ENCODE measurements around the gene NINJ2. TPM values are rescaled to one million over a fixed set of nuclear protein-coding genes. Genes with fewer than 3 reads are reported as not detected.

NINJ2 gene
- total RNA-seq, 4 donors from 2014 or later, result 0.78 to 9.0 (median 5.2) TPM

GRCh38 chr12:569803-570434 is 93.3 kb downstream of the NINJ2 start:
- no peaks in the 10 kb centered on the region for H3K36me3 ChIP-seq
- peak overlapping the region; percentile 41 to 74 for H3K4me3 ChIP-seq
- H3K27ac ChIP-seq, result peak overlapping the region; percentile 79 to 94 (median 89)
- peaks cover 0 to 40% (median 6%) of the 10 kb centered on the region in 3 donors for H3K4me1 ChIP-seq
- 0% methylated on average over 5 of the region's 44 CpGs; no CpG with 5 or more reads in 1 of the 2 donors for WGBS, 2 donors (ENCODE audit: low coverage in 1 of 2)
- H3K9me3 ChIP-seq, result no peaks in the 10 kb centered on the region
- H3K27me3 ChIP-seq, result no peaks in the 10 kb centered on the region
- TF ChIP-seq CTCF (IDR thresholded peaks at IDR 0.05), result peak in 3 of 4 experiments; percentile 95 to 97 (median 96)
- TF ChIP-seq POLR2AphosphoS5 (IDR thresholded peaks at IDR 0.05), result peak; percentile 34
- no peak for TF ChIP-seq EP300 (IDR thresholded peaks at IDR 0.05)
- TF ChIP-seq POLR2A (IDR thresholded peaks at IDR 0.05), result no peak
- peak; percentile 81 for ATAC-seq

- peaks cover 0 to 34% (median 6%) of the 10 kb centered on the region in 3 donors for H3K4me1 ChIP-seq
- peak overlapping the region in 3 of 4 donors; percentile 86 to 94 (median 92) for H3K27ac ChIP-seq
- 66 to 95% methylated on average over 4 to 6 of the region's 6 CpGs for WGBS, 2 donors (ENCODE audit: low coverage in 1 of 2)
- ATAC-seq, result no peak
- no peaks in the 10 kb centered on the region for H3K9me3 ChIP-seq
- H3K36me3 ChIP-seq, result no peaks in the 10 kb centered on the region
- no peak for TF ChIP-seq CTCF (IDR thresholded peaks at IDR 0.05)
- TF ChIP-seq POLR2AphosphoS5 (IDR thresholded peaks at IDR 0.05), result no peak
- TF ChIP-seq POLR2A (IDR thresholded peaks at IDR 0.05), result no peak
- TF ChIP-seq EP300 (IDR thresholded peaks at IDR 0.05), result no peak
- H3K4me3 ChIP-seq, result peak overlapping the region in 1 of 2 donors; percentile 74
- H3K27me3 ChIP-seq, result no peaks in the 10 kb centered on the region
Observed at GRCh38 chr12:569091-569676, 94.1 kb downstream of the NINJ2 start.

- no peak overlapping the region for H3K4me3 ChIP-seq
- H3K27ac ChIP-seq, result no peak overlapping the region
- TF ChIP-seq EP300 (IDR thresholded peaks at IDR 0.05), result no peak
- TF ChIP-seq POLR2A (IDR thresholded peaks at IDR 0.05), result no peak
- TF ChIP-seq CTCF (IDR thresholded peaks at IDR 0.05), result no peak
- TF ChIP-seq POLR2AphosphoS5 (IDR thresholded peaks at IDR 0.05), result no peak
- H3K27me3 ChIP-seq, result no peaks in the 10 kb centered on the region
- no peaks in the 10 kb centered on the region for H3K36me3 ChIP-seq
- peaks cover 0 to 34% (median 6%) of the 10 kb centered on the region in 3 donors for H3K4me1 ChIP-seq
- ATAC-seq, result no peak
- WGBS, 2 donors (ENCODE audit: low coverage in 1 of 2), result 68% methylated on average over 2 of the region's 6 CpGs; no CpG with 5 or more reads in 1 of the 2 donors
- no peaks in the 10 kb centered on the region for H3K9me3 ChIP-seq
Observed at GRCh38 chr12:568486-568885, 94.8 kb downstream of the NINJ2 start.

GRCh38 chr12:565589-566105 is 97.6 kb downstream of the NINJ2 start:
- no peak overlapping the region for H3K4me3 ChIP-seq
- TF ChIP-seq CTCF (IDR thresholded peaks at IDR 0.05) (no peak), POLR2A (IDR thresholded peaks at IDR 0.05) (no peak), EP300 (IDR thresholded peaks at IDR 0.05) (no peak), POLR2AphosphoS5 (IDR thresholded peaks at IDR 0.05) (no peak)
- H3K27me3 ChIP-seq, result no peaks in the 10 kb centered on the region
- no peaks in the 10 kb centered on the region for H3K9me3 ChIP-seq
- H3K4me1 ChIP-seq, result peaks cover 0 to 16% (median 0%) of the 10 kb centered on the region in 3 donors
- no peak for ATAC-seq
- no peak overlapping the region for H3K27ac ChIP-seq
- WGBS, 2 donors (ENCODE audit: low coverage in 1 of 2), result 98 to 100% methylated on average over 5 to 7 of the region's 21 CpGs
- no peaks in the 10 kb centered on the region for H3K36me3 ChIP-seq

Data from gastroesophageal sphincter (tissue), 4 donors.